HCEC 1CT (cell line): ENCODE measurements around the gene VPS39.

ENCODE experiments used
- DNase-seq: peaks from one replicate; pipeline ENCODE4 v3.0.0-alpha.2; 2017

Gene VPS39

DNA sequence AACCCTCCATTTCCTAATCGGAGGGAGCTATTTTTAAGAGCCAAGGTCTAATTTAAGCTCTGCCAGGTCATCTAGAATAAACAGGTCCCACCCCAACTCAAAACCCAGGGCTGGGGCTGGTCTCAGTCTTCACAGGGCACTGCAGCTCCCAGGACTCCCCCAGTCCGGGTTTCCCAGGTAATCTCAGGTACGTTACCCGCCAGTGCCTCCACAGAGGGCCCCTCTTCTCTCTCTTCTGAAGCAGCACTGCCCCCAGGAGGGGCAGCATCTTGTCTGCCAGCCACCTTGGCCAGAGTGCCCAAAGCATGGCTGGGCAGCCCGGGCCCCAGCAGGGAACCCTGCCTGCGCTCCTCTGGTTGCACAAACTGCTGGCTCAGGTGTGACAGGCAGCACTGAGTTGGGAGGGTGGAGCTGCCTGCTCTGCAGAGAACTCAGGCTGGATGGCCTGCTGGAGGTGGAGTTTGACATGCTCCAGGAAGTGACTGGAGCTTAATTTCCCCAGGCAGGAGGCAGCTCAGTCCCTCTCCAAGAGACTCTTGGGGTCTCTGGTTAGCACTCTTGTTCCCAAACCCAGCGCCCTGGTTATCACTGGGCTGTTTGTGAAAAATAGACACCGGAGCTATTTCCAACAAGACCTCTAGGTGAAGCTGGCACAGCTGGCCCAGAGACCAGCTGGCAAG lies 51.7 kb downstream of the VPS39 start, which contains the start of gene PLA2G4F:
Gene PLA2G4F, minus strand, starts transcription at position 394 of the 680 bp plus-strand sequence. Its CDS starts 87 bp downstream, at position 307.
- no peak for DNase-seq

DNA sequence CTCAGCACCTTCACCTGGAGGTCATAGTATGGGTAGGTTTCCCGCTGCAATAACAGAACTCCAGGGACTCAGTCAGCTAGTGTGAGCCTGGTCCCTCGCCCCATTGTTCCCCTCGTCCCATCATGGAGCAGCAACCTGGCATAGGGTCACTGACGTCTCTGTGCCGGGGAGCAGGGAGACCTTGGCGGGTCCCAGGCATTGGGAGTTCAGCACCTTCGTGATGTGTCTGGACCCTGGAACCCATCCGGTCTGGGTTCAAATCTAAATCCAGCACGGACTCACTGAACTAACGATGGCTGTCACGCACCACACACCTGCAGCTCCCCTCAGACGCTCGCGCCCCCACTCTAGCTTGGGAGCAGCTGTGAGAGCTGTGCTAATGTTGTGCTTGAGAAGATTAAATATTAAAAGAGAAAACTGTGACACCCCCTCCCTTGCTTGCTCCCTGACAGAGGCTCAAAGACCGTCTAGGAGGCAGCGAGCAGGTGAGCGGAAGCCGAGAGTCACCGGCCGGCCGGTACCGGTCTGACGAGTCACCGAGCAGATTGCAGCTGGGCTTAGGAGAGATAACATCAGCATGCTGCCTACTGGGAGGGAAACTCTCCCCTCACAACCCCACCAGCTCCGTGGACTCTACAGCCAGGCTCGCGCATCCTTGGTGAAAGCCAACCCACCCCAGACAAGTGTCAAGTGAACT lies 52.4 kb downstream of the VPS39 start:
- DNase-seq = no peak

DNA sequence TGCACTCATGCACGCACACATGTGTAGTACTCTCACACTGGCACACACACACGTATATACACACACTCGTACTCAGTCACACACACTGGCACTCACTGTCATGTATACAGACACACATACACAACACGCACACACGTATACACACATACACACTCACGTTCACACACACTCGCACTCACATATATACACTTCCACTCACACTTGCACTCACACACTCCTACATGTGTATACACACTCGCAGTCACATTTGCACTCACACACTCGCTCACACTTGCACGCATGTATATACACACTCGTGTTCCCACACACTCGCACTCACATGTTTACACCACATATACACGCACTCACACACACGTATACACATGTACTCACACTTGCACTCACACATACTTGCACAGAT lies 53.1 kb downstream of the VPS39 start:
- DNase-seq = no peak

DNA sequence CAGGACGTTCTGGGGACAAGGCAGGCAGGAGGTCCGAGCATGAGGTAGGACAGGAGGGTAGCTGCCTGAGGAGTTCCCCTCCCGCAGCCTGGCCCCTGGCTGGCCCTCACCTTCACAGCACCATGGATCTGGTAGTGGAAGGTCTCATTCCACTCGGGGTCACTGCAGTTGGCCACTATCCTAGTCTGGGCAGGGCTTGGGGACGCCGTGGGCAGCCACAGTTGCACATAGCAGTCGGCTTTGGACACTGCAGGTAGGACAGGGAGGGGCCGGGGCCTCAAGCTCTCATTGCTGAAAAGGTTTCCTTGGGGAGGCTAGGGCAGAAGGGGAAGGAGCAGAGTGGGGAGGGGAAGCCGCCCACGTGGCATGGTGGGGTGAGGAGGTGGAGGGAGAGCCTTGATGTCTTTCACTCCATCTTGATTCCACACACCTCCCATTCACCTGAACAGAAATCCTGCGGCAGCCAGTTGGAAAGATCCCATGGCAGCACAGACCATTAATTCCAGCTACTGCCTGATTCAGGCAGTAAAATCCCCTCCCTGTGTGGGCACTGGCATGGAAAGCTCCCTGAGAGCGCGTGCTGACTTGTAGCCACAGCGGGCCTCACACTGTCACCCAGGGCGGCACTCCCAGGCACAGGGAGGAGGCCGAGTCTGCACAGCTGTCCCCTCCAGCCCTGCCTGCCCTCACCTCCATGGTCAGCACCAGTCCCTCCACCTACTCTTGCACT lies 53.7 kb downstream of the VPS39 start:
- DNase-seq = no peak

DNA sequence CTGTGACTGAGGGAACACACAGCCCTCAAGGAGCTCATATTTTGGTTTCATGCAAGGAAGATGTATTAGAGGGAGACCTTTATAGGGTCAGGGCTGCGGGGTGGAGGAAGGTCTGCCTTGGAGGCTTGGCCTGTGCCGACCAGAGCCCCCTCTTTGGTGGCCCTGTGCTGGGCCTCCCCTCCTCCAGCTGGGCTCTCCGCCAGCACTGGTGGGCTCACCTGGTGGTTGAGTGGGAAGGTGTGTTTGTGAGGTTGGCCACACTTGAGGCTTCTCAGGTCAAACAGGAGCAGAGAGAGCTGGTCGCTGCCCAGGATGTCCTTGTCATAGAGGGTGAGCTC lies 54.3 kb downstream of the VPS39 start:
- DNase-seq = no peak

DNA sequence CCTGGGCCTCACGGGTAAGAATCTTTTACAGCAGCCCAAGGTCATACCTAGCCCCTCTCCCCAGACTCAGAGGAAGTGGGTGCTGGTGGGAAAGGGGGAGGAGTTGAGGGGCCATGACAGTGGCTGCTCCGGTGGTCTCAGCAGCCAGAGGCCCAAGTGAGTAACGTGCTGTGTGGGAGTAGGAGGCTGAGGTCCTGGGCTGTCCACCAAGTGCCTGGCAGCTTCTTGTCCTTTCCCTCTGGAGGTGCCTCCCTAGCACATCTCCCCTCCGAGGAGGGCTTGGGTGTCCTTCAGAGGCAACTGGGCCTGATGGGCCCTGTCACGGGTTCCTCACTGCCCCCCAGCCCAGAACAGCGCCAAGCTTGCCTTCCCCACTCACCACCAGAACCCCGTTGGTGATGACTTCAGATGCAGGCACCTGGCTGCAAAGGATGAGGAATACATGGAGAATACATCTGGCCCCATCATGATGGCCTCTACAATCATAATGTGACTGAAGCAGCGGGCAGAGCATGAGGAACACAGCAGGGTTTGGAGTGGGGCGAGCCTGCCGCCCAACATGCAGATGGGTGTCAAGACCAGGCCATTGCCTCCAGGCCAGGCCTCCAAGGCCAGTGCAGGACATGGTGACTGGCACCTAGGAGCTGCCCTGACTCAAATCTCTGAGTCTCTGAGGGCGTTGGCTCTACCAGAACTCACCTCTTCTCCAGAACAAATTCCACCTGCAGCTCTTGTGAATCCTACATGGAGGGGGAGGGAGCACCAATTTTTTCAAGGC lies 55.0 kb downstream of the VPS39 start:
- DNase-seq = no peak

DNA sequence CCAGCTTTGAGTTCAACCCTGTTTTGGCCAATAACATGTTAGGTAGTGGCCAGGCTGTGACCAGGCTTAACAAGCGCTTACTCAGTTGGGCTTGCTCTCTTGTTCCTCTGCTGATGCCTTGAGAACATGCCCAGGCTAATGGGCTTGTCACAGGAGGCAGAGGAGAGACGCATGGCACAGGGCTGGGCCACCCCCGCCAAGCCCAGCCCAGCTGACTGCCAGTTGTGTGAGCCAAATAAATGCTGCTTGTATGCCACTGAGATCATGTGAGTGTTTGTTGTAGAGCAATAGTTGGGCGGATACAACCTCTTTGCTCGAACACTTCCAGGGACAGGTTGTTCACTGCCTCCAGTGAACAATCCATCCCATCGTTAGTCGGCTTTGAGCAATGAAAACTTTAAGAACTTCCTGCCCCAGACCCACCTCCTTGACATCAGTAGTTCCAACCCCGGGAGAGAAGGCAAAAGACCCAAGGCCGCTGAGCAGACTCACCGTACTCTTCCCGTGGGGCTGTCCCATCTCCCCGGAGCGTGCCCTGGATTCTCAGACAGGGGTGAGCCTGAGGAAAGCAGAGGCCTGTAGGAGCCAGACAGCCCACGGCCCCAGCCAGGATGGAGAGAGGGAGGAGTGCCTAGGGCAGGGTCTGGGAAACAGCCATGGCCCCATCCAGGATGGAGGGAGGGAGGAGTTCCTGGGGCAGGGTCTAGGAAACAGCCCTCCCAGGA lies 55.7 kb downstream of the VPS39 start:
- DNase-seq = no peak

DNA sequence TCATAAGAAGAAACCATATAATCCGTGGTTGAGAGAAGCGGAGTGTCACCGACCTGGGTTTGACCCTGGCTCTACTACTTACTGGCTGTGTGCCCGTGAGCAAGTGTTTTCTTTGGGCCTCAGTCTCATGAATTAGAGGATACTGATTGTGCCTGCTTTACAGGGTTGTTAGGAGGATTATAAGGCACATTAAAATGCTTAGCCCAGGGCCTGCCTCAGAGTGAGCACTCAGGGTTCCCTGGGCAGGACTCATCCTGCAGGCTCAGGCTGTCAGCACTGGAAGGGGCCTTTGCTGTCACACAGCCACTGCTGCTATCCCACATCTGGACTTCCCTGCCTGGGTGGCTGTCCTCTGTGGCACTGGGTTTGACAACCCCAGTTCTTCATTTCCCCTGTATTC lies 56.4 kb downstream of the VPS39 start:
- DNase-seq = no peak

DNA sequence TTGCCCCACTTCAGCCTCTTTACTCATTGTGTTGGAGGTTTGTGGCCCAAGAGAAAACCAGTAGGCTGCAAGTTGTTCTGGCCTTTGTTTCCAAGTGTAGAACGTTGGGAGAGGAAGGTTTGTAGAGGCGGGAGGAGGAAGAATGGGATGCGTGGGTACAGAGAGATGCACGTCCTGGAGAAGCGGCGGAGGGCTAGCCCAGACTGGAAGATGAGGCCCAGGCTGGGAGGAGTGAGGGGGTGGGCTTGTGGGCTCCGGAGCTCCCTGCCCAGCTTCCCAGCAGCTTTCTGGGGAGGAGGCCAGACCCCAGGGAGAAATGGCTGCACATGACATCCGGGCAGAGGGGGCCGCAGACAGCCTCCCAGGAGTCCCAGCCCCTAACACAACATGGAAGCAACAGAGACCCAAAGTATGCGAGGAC lies 57.0 kb downstream of the VPS39 start:
- DNase-seq = no peak

DNA sequence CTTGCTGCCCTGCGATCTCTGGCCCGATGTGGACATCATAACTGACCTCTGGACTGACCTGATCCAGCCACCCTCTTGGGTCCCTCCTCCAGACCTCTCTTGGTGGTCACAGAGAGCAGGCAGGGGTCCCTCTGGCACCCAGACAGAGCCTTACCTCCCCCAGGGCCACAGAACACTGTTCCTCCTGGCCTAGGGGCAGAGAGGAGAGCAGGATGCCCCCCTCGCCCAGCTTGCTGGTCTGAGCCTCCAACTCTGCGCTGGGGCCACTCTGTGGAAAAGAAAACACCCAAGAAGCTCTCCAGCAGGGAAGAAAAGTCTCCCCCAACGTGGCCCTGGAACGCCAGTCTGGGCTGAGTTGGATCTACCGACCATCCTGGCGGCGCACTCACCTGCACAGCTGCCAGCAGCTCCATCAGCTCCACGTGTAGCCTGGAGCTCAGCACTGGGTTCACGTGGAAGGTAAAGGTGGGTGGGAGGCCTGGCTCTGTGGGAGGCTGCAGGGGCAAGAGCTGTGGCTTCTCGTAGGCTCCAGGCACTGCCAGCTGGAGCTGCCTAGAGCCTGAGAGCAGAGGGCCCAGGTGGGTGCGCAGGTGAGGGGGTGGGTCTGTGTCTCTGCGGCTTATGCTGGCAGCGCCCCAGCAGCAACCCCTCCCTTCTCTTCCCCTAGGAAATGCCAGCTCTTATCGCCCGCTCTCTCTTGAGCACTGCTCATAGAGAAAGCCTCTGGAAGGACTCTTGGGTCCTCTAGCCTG lies 57.7 kb downstream of the VPS39 start:
- DNase-seq = no peak

DNA sequence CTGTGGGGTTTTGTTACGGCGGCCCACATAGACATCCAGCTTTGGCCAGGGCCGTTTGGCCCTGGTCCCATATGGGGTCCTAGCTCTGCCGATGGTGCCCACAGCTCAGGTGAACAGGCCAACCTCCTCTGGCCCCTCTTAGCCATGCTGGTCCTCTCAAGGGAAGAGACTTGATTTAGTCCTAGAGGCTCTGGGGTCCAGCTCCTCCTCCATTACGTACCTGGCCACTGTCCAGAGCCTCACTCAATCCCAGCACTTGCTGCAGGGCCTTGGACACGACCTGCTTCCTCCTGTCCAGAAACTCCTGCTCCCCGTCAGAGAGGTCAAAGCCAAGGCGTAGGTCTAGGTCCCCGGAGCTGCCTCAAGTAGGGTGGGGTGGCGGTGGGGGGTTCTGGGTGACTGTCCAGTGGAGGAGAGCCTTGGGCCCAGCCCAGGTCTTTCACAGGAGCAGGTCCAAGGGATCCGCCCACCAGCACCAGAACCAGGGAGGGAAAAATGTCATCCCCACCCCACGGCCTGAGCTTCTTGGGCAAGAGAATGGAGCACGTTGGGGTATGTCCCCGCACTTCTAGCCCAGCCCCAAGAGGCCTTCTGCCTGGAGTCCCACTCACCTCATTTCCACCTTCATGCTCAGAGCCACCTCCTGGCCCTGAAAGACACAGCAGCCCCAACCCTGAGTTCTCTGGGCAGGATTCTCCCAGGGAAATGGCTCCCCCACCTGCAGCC lies 58.4 kb downstream of the VPS39 start:
- no peak for DNase-seq

DNA sequence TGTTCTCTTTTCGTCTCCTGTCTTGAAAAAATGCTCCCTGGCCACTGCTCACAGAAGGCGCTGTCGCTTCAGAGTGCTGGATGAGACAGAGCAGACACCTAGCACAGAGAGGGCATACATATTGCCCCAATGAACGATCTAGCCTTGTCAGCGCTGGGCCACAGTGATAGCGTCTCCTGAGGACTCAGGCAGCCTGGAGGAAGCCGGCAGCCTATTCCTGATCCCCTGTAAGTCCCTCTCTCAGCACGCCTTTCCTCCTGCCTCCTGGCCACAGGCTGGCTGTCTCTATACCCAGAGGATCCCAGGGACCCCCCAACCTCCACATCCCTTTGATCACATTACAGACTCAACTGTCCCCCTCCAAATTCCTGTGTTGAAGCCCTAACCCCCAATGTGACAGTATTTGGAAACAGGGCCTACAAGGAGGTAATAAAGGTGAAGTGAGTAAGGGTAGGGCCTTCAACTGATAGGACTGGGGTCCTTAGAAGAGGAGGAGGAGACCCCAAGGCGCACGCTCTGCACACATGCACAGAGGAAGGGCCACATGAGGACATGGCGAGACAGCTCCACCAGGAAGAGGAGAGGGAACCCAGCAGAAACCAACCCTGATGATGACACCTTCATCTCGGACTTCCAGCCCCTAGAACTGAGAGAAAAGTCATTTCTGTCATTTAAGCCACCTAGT lies 59.2 kb downstream of the VPS39 start:
- no peak for DNase-seq

DNA sequence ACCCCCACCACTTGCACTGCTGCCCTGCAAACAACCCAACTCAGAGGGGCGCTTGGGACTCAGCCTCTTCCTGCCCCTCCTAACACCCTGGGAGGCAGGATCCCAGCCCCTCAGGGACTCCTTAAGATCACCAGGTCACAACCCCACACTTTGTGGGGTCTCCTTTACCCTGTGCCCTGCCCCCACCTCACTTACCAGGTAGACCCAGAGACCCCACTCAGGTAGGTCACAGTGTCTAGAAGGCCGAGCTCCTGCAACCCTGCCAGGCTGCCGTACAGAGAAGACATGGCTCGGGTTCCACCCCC lies 60.7 kb downstream of the VPS39 start:
- DNase-seq = no peak

DNA sequence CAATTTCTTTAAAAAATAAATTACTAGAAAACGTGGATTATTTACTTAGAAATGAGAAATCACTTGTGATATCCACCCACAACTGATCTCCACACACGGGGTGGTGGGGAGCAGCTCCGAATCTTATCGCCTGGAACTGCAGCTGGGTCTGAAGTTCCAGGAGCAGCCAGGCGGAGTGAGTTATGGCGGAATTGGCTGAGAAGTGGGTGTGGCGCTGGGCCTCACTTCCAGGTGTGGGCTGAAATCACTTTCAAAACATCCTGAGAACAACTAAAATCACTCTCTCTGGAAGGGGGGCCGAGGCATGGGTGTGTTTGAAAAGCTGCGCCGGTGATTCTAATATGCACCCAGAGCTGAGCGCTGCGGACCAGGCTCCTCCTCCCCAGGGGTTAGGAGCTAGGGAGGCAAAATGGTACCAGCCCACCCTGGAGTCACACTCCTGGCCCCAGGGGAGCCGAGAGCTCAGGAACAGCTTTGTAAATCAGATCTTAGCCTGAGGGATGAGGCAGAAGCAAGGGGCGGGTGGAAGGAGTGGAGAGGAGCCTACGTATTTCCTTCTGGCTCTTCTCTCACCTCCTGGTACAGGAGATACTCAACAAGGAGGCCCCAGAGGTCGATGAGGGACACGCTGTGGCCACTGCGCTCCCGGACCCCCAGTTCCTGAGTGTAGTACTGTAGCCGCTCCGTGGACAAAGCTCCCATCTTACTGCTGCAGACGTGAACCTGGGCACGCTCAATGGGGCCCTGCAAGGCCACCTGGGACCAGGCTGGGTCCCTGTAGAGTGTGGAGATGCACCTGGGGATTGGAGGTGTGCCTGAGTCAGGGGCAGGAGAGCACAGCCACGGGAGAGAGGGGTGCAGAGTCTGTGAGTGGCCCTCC lies 61.3 kb downstream of the VPS39 start:
- DNase-seq = no peak

DNA sequence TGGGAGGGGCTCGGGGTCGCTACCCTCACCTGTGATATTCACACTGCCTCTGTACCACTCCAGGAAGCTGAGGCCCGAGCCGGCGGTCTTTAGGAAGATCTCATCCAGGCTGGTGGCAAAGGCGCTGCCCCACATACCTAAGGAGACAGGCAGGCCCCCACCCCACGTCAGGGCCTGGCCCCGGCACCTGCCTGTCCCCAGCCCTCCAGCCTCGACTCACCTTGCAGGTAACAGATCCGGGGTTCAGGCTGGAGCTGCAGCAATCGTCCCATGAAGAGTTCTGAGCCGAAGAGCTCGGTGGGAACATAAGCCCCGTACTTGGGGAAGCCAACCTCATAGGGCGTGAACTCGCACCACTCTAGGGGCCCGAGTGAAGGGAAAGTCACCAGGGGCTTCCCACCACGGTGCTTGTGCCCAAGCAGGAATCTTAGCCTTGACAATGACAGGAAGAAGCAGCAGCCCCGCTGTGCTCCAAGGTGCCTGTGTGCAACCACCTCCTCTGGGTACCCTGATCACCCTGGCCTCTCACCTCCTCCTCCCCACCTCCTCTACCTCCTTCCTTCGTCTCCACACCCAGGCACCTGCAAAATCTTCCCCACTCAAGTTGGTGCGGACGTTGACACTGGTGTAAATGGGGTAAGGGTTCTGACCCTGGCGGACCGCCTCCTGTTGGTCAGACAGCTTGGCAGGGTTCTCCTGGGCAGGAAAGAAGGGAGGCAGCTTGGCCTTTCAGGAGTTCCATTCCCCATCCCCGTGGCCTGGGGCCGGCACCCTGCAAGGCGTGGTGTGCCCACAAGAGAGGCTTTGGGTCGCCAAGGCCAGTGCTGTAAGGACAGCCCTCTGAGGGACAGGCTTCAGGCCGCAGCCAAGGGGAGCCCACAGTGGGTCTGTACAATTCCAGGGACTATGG lies 62.3 kb downstream of the VPS39 start:
- no peak for DNase-seq

DNA sequence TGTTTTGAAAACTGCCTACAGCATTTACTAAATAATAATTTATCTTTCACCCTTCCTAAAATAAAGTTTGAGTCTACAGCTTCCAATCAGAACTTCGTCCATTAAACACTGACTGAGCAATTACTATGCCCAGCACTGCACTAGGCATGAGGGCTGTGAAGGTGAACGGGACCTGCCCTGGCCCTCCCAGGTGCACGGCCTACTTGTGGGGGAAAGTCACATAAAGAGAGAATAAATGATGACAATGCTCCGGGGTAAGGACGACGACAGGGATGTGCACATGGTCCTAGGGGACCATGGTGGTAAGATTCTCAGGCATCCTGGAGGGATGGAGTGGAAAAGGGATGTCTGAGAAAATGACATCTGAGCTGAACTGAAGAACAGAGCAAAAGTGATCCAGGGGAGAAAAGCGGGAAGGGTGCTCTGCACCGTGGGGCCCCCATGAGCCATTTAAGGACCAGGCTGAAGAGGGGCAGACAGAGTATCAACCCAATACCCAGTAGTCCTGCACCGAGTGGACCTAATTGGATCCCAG lies 63.2 kb downstream of the VPS39 start:
- no peak for DNase-seq

DNA sequence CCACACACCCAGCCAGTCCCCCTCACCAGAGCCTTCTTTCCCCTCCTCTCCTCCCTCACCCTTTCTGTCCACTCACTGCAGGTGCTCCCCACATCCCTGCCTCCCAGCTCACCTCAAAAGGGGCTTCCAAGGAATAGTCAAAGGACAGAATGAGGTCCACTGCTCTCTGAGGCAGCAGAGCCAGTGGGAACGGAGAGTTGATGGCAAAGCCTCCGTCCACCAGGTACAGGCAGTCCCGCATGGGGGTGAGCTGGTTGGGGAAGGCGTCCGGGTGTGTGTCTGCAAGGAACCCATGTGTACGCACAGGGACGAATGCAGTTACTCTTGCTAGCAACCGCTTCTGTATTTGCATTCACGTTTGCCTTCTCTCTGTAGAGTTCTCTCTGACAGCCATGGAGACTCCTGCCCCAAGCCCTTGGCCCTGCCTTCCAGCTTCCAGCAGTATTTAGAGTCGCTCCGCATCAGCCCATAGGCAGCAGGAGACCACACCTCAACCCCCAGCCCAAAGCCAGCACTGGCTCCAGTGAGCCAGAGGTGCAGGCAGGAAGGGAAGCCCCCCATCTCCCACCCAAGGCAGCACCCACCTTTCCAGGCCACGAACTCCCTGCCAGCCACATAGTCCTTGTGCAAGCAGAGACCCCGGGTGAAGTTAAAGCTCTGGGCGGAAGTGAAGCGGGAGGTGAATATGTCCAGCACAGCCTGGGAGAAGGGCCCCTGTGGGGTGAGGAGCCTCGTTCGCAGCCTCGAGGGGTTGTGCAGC lies 64.1 kb downstream of the VPS39 start:
- DNase-seq = no peak

DNA sequence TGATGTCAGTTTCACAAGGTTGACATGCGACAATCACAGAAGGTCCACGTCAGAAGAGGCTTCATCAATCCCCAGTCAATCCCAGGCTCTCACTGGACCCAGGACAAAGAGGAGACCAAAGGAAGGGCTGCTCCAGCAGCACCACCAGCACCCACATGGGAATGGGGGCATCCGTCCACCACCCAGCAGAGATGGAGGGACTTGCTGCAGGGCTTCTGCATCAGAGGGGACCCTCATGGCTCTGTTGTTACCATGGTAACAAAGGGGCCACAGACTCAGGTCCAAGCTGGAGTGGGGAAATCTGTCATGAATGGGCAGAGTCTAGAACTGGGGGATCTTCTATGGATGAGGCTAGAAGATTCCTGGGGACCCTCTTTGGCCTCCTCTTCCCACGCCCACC lies 64.7 kb downstream of the VPS39 start:
- no peak for DNase-seq
